Neuronal stem cell (in vitro differentiated cells): Measurements from ENCODE around the gene RASL10B.

Experiments used
- DNase-seq: peaks from one replicate; pipeline ENCODE4 v3.0.0-alpha.2; 2013; ENCODE audit warnings: low spot score
- H2AFZ ChIP-seq: one replicate; pipeline ENCODE4 v1.6.1; 2013; ENCODE audit warnings: mild to moderate bottlenecking, low read length, inconsistent platforms
- H2AK5ac ChIP-seq: 2 replicates; pipeline ENCODE4 v1.6.1; 2013; ENCODE audit warnings: low read depth, mild to moderate bottlenecking, inconsistent platforms, low read length, moderate library complexity, mixed read lengths
- H2BK120ac ChIP-seq: 2 replicates; pipeline ENCODE4 v1.6.1; 2013; ENCODE audit warnings: low read depth, mild to moderate bottlenecking, inconsistent platforms, low read length, moderate library complexity, mixed read lengths
- H2BK12ac ChIP-seq: one replicate; pipeline ENCODE4 v1.6.1; 2013; ENCODE audit warnings: low read length, inconsistent platforms
- H2BK15ac ChIP-seq: 2 replicates; pipeline ENCODE4 v1.6.1; 2013; ENCODE audit warnings: mild to moderate bottlenecking, low read length, inconsistent platforms, mixed read lengths
- H2BK5ac ChIP-seq: one replicate; pipeline ENCODE4 v1.6.1; 2013; ENCODE audit warnings: inconsistent platforms, mild to moderate bottlenecking, low read length, moderate library complexity
- H3K14ac ChIP-seq: one replicate; pipeline ENCODE4 v1.6.1; 2013; ENCODE audit warnings: low read length, inconsistent platforms
- H3K18ac ChIP-seq: 2 replicates; pipeline ENCODE4 v1.6.1; 2013; ENCODE audit warnings: low read length, inconsistent platforms
- H3K23ac ChIP-seq: 2 replicates; pipeline ENCODE4 v1.6.1; 2013; ENCODE audit warnings: low read depth, mild to moderate bottlenecking, mixed read lengths, low read length, inconsistent platforms; ENCODE audit not compliant: poor library complexity
- H3K27ac ChIP-seq: replicated peaks from 3 replicates; pipeline ENCODE4 v1.5.1; 2013; ENCODE audit warnings: low read length, inconsistent platforms
- H3K27me3 ChIP-seq, 3 experiments: 2 replicates each; pipeline ENCODE4 v1.6.1; 2013; ENCODE audit warnings: low read length in 3 of 3, mild to moderate bottlenecking in 2 of 3, inconsistent platforms in 1 of 3, low read depth in 1 of 3, mixed read lengths in 1 of 3, moderate library complexity in 1 of 3; ENCODE audit not compliant: control insufficient read depth in 3 of 3, insufficient read depth in 3 of 3
- H3K36me3 ChIP-seq, 2 donors: replicated peaks in 1 of 2; 2 replicates each; pipeline ENCODE4 v1.6.1; 2013; ENCODE audit warnings: low read length in 2 of 2; ENCODE audit not compliant: control insufficient read depth in 2 of 2, insufficient read depth in 2 of 2
- H3K4ac ChIP-seq: 2 replicates; pipeline ENCODE4 v1.6.1; 2013; ENCODE audit warnings: inconsistent platforms, mild to moderate bottlenecking, low read length, moderate library complexity
- H3K4me1 ChIP-seq, 2 donors: 1 replicate in 1 of 2; 2 replicates in 1 of 2; pipeline ENCODE4 v1.6.1; 2013; ENCODE audit warnings: low read length in 2 of 2, low read depth in 1 of 2; ENCODE audit not compliant: control insufficient read depth in 2 of 2, insufficient read depth in 1 of 2
- H3K4me2 ChIP-seq: one replicate; pipeline ENCODE4 v1.6.1; 2013; ENCODE audit warnings: mild to moderate bottlenecking, low read length, inconsistent platforms; ENCODE audit not compliant: insufficient read depth, poor library complexity, severe bottlenecking
- H3K4me3 ChIP-seq, 2 donors: 2 replicates each; pipeline ENCODE4 v1.5.1; 2013; ENCODE audit warnings: low read length in 2 of 2, mild to moderate bottlenecking in 2 of 2, inconsistent platforms in 1 of 2, moderate library complexity in 1 of 2
- H3K79me1 ChIP-seq: one replicate; pipeline ENCODE4 v1.6.1; 2013; ENCODE audit warnings: low read depth, mild to moderate bottlenecking, inconsistent platforms, low read length, moderate library complexity
- H3K9ac ChIP-seq: one replicate; pipeline ENCODE4 v1.6.1; 2013; ENCODE audit warnings: mild to moderate bottlenecking, low read depth, low read length, inconsistent platforms; ENCODE audit not compliant: poor library complexity
- H3K9me3 ChIP-seq, 2 donors: replicated peaks in 1 of 2; 2 replicates each; pipeline versions ENCODE3 to v1.6.1; 2013; ENCODE audit warnings: low read length in 2 of 2, mild to moderate bottlenecking in 2 of 2, inconsistent platforms in 1 of 2, low read depth in 1 of 2, mixed read lengths in 1 of 2, moderate library complexity in 1 of 2; ENCODE audit not compliant: control insufficient read depth in 2 of 2, insufficient read depth in 1 of 2
- H4K8ac ChIP-seq: one replicate; pipeline ENCODE4 v1.6.1; 2013; ENCODE audit warnings: low read depth, mild to moderate bottlenecking, inconsistent platforms, low read length, moderate library complexity
- H4K91ac ChIP-seq: one replicate; pipeline ENCODE4 v1.6.1; 2013; ENCODE audit warnings: low read length, low read depth, mild to moderate bottlenecking, inconsistent platforms; ENCODE audit not compliant: poor library complexity
- WGBS, 2 donors: extraction: QIAGEN DNeasy Blood & Tissue Kit; methylation state at CpG; one replicate each; pipeline ENCODE4 v1.1.7; 2013; ENCODE audit warnings: missing lambda C conversion rate in 2 of 2, mixed read lengths in 1 of 2; ENCODE audit not compliant: insufficient read length in 2 of 2, insufficient replicate concordance in 1 of 2; ENCODE audit errors: extremely low coverage in 2 of 2; 5-methylcytosine and 5-hydroxymethylcytosine counted together

Gene RASL10B

GRCh38 chr17:35757243-35757642, 25.8 kb downstream of the RASL10B start:
- H2BK12ac ChIP-seq, result no peak overlapping the region
- no peak overlapping the region for H2AK5ac ChIP-seq
- no peak overlapping the region for H3K9ac ChIP-seq
- H3K14ac ChIP-seq, result no peak overlapping the region
- no peak overlapping the region for H3K4me3 ChIP-seq
- H3K9me3 ChIP-seq, result no peaks in the 10 kb centered on the region
- no peak overlapping the region for H3K27ac ChIP-seq
- no peak overlapping the region for H2BK120ac ChIP-seq
- no peak overlapping the region for H3K4ac ChIP-seq
- H3K4me2 ChIP-seq, result no peak overlapping the region
- no peaks in the 10 kb centered on the region for H3K36me3 ChIP-seq
- peaks cover 0 to 6% (median 0%) of the 10 kb centered on the region in 3 experiments for H3K27me3 ChIP-seq
- H4K8ac ChIP-seq, result no peak overlapping the region
- H3K23ac ChIP-seq, result no peak overlapping the region
- no peak overlapping the region for H2AFZ ChIP-seq
- no peak overlapping the region for H2BK15ac ChIP-seq
- H2BK5ac ChIP-seq, result no peak overlapping the region
- H3K79me1 ChIP-seq, result no peaks in the 10 kb centered on the region
- H3K4me1 ChIP-seq, result peaks cover 0 to 1% of the 10 kb centered on the region in 2 donors
- no peak for DNase-seq
- H4K91ac ChIP-seq, result no peak overlapping the region
- H3K18ac ChIP-seq, result no peak overlapping the region

GRCh38 chr17:35760587-35760986, 29.1 kb downstream of the RASL10B start, which contains the start of gene C17orf50:
Gene C17orf50, plus strand, starts transcription at chr17:35760887. Its CDS starts 55 bp downstream, at chr17:35760942.
- no peak for DNase-seq
- H3K23ac ChIP-seq, result no peak within 1 kb of the TSS
- no peaks in the 10 kb centered on the region for H3K79me1 ChIP-seq
- H3K4ac ChIP-seq, result no peak within 1 kb of the TSS
- H3K4me1 ChIP-seq, result peaks cover 9% of the 10 kb centered on the region in 2 donors
- no peak within 1 kb of the TSS for H2AFZ ChIP-seq
- no peak within 1 kb of the TSS for H3K9ac ChIP-seq
- H3K27ac ChIP-seq, result no peak within 1 kb of the TSS
- H2BK12ac ChIP-seq, result no peak within 1 kb of the TSS
- H3K4me2 ChIP-seq, result no peak within 1 kb of the TSS
- H3K27me3 ChIP-seq, result no peaks in the 10 kb centered on the region
- no peaks in the 10 kb centered on the region for H3K9me3 ChIP-seq
- H2BK120ac ChIP-seq, result no peak within 1 kb of the TSS
- no peak within 1 kb of the TSS for H4K91ac ChIP-seq
- no peak within 1 kb of the TSS for H2AK5ac ChIP-seq
- no peak within 1 kb of the TSS for H3K14ac ChIP-seq
- H2BK15ac ChIP-seq, result no peak within 1 kb of the TSS
- no peaks in the 10 kb centered on the region for H3K36me3 ChIP-seq
- no peak within 1 kb of the TSS for H4K8ac ChIP-seq
- H3K18ac ChIP-seq, result no peak within 1 kb of the TSS
- H2BK5ac ChIP-seq, result no peak within 1 kb of the TSS
- WGBS, 2 donors, result no CpG with 5 or more reads among the region's 1 CpG
- no peak within 1 kb of the TSS for H3K4me3 ChIP-seq

- Histone ChIP-seq H4K91ac (no peak overlapping the region), H3K14ac (no peak overlapping the region), H4K8ac (no peak overlapping the region), H3K27ac (no peak overlapping the region), H2BK15ac (no peak overlapping the region), H2AFZ (no peak overlapping the region), H2BK12ac (no peak overlapping the region), H3K9ac (no peak overlapping the region), H3K79me1 (no peaks in the 10 kb centered on the region), H3K36me3 (no peaks in the 10 kb centered on the region), H3K4me2 (no peak overlapping the region), H3K4ac (no peak overlapping the region), H3K9me3 (no peaks in the 10 kb centered on the region), H3K4me1 (peaks cover 16 to 17% of the 10 kb centered on the region in 2 donors), H2BK5ac (no peak overlapping the region), H3K4me3 (no peak overlapping the region), H3K27me3 (no peaks in the 10 kb centered on the region), H3K23ac (no peak overlapping the region), H2BK120ac (no peak overlapping the region), H3K18ac (no peak overlapping the region), H2AK5ac (no peak overlapping the region)
- no peak for DNase-seq
- WGBS, 2 donors, result no CpG with 5 or more reads among the region's 5 CpGs
These were observed 30.2 kb downstream of the RASL10B start for GRCh38 chr17:35761601-35762000.

GRCh38 chr17:35763767-35764122, 32.3 kb downstream of the RASL10B start:
- H4K8ac ChIP-seq, result no peak overlapping the region
- H3K9me3 ChIP-seq, result no peaks in the 10 kb centered on the region
- H2BK12ac ChIP-seq, result no peak overlapping the region
- H2AFZ ChIP-seq, result peak overlapping the region; percentile 98
- peaks cover 16 to 17% of the 10 kb centered on the region in 2 donors for H3K4me1 ChIP-seq
- no peak overlapping the region for H2BK120ac ChIP-seq
- peak overlapping the region; percentile 15 for H3K18ac ChIP-seq
- WGBS, 2 donors, result no CpG with 5 or more reads among the region's 17 CpGs
- no peak for DNase-seq
- H2AK5ac ChIP-seq, result no peak overlapping the region
- H4K91ac ChIP-seq, result no peak overlapping the region
- no peak overlapping the region for H2BK5ac ChIP-seq
- peak overlapping the region; percentile 43 for H3K4me2 ChIP-seq
- H3K27ac ChIP-seq, result no peak overlapping the region
- H3K27me3 ChIP-seq, result no peaks in the 10 kb centered on the region
- H3K4me3 ChIP-seq, result peak overlapping the region; percentile 11 to 53
- H3K79me1 ChIP-seq, result no peaks in the 10 kb centered on the region
- H3K4ac ChIP-seq, result no peak overlapping the region
- H3K9ac ChIP-seq, result no peak overlapping the region
- no peak overlapping the region for H3K14ac ChIP-seq
- H2BK15ac ChIP-seq, result no peak overlapping the region
- peak overlapping the region; percentile 17 for H3K23ac ChIP-seq
- no peaks in the 10 kb centered on the region for H3K36me3 ChIP-seq
